ENCODE results near the gene TTLL4. TPM values are rescaled to one million over a fixed set of nuclear protein-coding genes. Genes with fewer than 3 reads are reported as not detected.
"Not testable (repeated sequence)": the region's sequence is repeated elsewhere in the genome, so short reads cannot be mapped to it uniquely, and the experiment has no call there.

The TTLL4 gene
- polyA plus RNA-seq, 2 of the 4 experiments (the other 2 are of a cell fraction), result 25.0 to 26.2 TPM

DNA sequence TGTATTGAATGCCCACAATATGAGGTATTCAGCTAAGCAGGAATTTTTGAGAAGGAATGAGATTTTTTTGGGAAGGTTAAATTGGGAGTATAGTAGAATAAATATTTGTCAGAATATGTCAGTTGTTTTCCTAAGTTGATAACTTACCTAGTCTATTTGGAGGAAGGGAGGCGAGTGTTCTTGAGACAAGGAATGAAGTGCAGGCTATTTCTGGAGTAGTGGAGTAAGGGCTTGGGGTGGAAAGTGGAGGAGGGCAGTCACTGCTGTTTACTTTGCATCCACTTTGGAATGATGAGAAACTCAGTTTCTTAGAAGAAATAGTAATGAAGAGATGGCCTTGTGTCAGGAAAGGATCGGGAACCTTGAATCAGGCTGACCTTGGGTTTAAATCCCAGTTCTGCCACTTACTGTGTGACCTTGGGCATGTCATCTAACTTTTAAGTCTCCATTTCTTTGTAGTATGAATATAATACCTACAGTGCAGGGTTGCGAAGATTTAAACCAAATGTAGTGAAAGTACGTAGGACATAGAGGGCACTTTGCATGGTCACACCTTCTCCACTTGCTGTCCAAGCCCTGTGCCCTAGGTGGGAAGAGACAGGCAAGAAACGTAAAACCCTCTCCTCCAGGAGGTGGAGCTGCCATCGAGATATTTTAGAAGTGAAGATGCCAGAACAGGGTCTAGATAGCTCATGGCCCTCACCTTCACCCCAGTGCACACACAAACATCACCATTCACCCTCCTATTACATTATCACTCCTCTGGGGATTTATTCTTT lies 46.2 kb downstream of the TTLL4 start:
- Histone ChIP-seq H3K4me1 (no peaks in the 10 kb centered on the region), H3K4me3 (no peak overlapping the region), H3K9me3 (no peaks in the 10 kb centered on the region), H3K4me2 (no peak overlapping the region), H3K27ac (no peak overlapping the region)
- ChIA-PET CTCF (interaction anchor here (1.2 to 1.7 kb wide), 2 partner anchors 46 to 91 kb away, joined by 5 to 8 read pairs; partner anchors contain the start of gene TTLL4), POLR2A (no interaction called here)
- ATAC-seq (peak; percentile 32 to 47; a peak in 2 of 6 replicates), DNase-seq (ENCODE audit: low read depth in 1 of 2, low spot score in 1 of 2) (no peak), FAIRE-seq (no peak)
- 82% methylated on average over 6 of the region's 6 CpGs for WGBS (ENCODE audit: missing lambda C conversion rate)
- TF ChIP-seq RAD21 (conservative IDR thresholded peaks at IDR 0.05 in 1 of 2, IDR thresholded peaks at IDR 0.05 in 1 of 2) (no peak), EP300 (IDR thresholded peaks at IDR 0.05) (no peak), CBX8 (IDR thresholded peaks at IDR 0.05) (no peak), RCOR1 (IDR thresholded peaks at IDR 0.05; ENCODE audit: low read depth, low read length) (no peak), JUNB (IDR thresholded peaks at IDR 0.05) (no peak), RNF2 (IDR thresholded peaks at IDR 0.05; ENCODE audit: borderline replicate concordance, low read depth) (no peak), MAFK (IDR thresholded peaks at IDR 0.05; ENCODE audit: partially characterized antibody) (no peak), HOXB13 (CRISPR knock-in tag; IDR thresholded peaks at IDR 0.05; ENCODE audit: low read depth) (no peak), NR3C1 (IDR thresholded peaks at IDR 0.05) (no peak), SMC3 (IDR thresholded peaks at IDR 0.05) (no peak), HOXA7 (CRISPR knock-in tag; IDR thresholded peaks at IDR 0.05) (no peak), HEYL (CRISPR knock-in tag; IDR thresholded peaks at IDR 0.05) (no peak), TP53 (CRISPR knock-in tag; IDR thresholded peaks at IDR 0.05) (no peak), MAZ (IDR thresholded peaks at IDR 0.05; ENCODE audit: borderline replicate concordance, low read depth, low read length) (no peak), FOXS1 (CRISPR knock-in tag; IDR thresholded peaks at IDR 0.05) (no peak)
- TF ChIP-seq, protein P1, sequence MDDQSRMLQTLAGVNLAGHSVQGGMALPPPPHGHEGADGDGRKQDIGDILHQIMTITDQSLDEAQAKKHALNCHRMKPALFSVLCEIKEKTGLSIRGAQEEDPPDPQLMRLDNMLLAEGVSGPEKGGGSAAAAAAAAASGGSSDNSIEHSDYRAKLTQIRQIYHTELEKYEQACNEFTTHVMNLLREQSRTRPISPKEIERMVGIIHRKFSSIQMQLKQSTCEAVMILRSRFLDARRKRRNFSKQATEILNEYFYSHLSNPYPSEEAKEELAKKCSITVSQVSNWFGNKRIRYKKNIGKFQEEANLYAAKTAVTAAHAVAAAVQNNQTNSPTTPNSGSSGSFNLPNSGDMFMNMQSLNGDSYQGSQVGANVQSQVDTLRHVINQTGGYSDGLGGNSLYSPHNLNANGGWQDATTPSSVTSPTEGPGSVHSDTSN (IDR thresholded peaks at IDR 0.05), result no peak
- TF ChIP-seq, protein P2, sequence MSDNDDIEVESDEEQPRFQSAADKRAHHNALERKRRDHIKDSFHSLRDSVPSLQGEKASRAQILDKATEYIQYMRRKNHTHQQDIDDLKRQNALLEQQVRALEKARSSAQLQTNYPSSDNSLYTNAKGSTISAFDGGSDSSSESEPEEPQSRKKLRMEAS (IDR thresholded peaks at IDR 0.05), result no peak
- TF ChIP-seq, protein P3, sequence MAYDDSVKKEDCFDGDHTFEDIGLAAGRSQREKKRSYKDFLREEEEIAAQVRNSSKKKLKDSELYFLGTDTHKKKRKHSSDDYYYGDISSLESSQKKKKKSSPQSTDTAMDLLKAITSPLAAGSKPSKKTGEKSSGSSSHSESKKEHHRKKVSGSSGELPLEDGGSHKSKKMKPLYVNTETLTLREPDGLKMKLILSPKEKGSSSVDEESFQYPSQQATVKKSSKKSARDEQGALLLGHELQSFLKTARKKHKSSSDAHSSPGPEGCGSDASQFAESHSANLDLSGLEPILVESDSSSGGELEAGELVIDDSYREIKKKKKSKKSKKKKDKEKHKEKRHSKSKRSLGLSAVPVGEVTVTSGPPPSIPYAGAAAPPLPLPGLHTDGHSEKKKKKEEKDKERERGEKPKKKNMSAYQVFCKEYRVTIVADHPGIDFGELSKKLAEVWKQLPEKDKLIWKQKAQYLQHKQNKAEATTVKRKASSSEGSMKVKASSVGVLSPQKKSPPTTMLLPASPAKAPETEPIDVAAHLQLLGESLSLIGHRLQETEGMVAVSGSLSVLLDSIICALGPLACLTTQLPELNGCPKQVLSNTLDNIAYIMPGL (CRISPR knock-in tag; IDR thresholded peaks at IDR 0.05; ENCODE audit: borderline replicate concordance), result no peak

GRCh38 chr2:218761795-218762194 lies 51.2 kb downstream of the TTLL4 start:
- H3K4me2 ChIP-seq, result no peak overlapping the region
- ATAC-seq, result no peak
- TF ChIP-seq KDM5A (IDR thresholded peaks at IDR 0.05) (no peak), MYC (IDR thresholded peaks at IDR 0.05; ENCODE audit: borderline replicate concordance, low read length) (no peak), JUN (IDR thresholded peaks at IDR 0.05) (no peak), NR3C1 (IDR thresholded peaks at IDR 0.05) (no peak), E2F6 (IDR thresholded peaks at IDR 0.05; ENCODE audit: borderline replicate concordance, low read depth) (no peak), EHF (CRISPR knock-in tag; IDR thresholded peaks at IDR 0.05) (no peak)
- H3K4me1 ChIP-seq, result no peaks in the 10 kb centered on the region
- no peak overlapping the region for H3K27ac ChIP-seq
- H3K4me3 ChIP-seq, result no peak overlapping the region
- ChIA-PET CTCF (interaction anchor here (0.7 kb wide), 2 partner anchors 87 to 638 kb away, joined by 3 to 6 read pairs; no protein-coding TSS in a partner anchor), POLR2A (no interaction called here)
- H3K9me3 ChIP-seq, result no peaks in the 10 kb centered on the region
- no peak for DNase-seq (ENCODE audit: low read depth in 1 of 2, low spot score in 1 of 2)
- WGBS (ENCODE audit: missing lambda C conversion rate), result 95% methylated on average over 2 of the region's 2 CpGs
- FAIRE-seq, result no peak

GRCh38 chr2:218772759-218773158 lies 62.1 kb downstream of the TTLL4 start:
- POLR2A ChIA-PET; H3K27ac ChIP-seq; DNase-seq (ENCODE audit: low read depth in 1 of 2, low spot score in 1 of 2); H3K4me2 ChIP-seq; ATAC-seq; H3K4me3 ChIP-seq; H3K4me1 ChIP-seq; FAIRE-seq: not testable (repeated sequence)
- WGBS (ENCODE audit: missing lambda C conversion rate), result 67% methylated on average over 5 of the region's 5 CpGs
- H3K9me3 ChIP-seq, result peaks cover 26% of the 10 kb centered on the region
- CTCF ChIA-PET, result interaction anchor here (1.1 to 1.4 kb wide), 3 partner anchors 62 to 103 kb away, joined by 3 read pairs; no protein-coding TSS in a partner anchor
